HG02970 (cell line): Measurements from ENCODE around the gene DUSP3.

Experiments used
- ATAC-seq: cut with Tn5 transposase; IDR thresholded peaks from one replicate; pipeline ENCODE4 v1.9.1; 2021; ENCODE audit warnings: mild to moderate bottlenecking, moderate library complexity, moderate number of reproducible peaks; ENCODE audit not compliant: unreplicated experiment, low FRiP score

Gene DUSP3

DNA sequence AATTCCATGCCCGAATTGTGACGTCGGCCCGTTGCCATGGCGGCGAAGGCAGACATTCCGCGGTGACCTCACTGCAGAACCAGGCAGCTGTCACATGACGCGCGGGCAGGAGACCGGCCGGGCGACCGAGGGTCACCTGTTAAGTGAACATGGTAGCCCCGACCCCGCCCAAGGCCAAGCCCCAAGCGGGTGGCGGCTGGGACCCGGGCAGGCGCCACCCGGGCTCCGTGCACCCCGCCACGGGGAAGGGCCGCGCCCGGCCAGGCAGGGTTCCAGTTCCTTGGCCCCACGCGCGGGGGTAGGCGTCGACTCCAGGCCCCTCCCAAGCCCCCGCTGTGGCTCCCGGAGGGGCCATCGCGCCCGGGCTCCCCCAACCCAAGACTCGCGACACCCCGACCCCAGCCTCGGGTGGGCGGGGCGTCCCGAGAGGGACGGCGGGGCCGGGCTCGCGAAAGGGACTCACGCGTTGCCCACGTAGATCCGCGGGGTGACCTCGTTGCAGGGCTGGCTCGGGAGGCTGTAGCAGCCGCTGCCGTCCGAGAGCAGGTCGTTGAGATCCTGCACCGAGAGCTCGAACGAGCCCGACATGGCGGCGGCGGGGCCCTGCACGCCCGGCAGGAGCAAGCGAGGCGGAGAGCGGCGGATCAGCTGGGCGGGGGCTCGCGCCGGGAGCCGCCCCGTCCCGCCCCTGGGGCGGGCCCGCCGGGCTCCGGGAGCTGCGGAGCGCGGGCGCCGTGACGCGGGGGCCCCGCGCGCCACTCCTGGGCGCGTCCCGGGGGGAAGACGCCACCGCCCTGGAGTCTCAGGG, at the start of gene DUSP3:
TSS of gene DUSP3 (minus strand) at position 641 of the 808 bp plus-strand sequence. CDS start at position 588, 53 bp downstream.
- peak; percentile 77 for ATAC-seq

- no peak for ATAC-seq
Observed at GRCh38 chr17:43827596-43827995, 48.8 kb upstream of the DUSP3 start.

GRCh38 chr17:43826206-43826605, 47.4 kb upstream of the DUSP3 start:
- ATAC-seq: no peak

GRCh38 chr17:43825567-43825966, 46.8 kb upstream of the DUSP3 start:
- no peak for ATAC-seq

DNA sequence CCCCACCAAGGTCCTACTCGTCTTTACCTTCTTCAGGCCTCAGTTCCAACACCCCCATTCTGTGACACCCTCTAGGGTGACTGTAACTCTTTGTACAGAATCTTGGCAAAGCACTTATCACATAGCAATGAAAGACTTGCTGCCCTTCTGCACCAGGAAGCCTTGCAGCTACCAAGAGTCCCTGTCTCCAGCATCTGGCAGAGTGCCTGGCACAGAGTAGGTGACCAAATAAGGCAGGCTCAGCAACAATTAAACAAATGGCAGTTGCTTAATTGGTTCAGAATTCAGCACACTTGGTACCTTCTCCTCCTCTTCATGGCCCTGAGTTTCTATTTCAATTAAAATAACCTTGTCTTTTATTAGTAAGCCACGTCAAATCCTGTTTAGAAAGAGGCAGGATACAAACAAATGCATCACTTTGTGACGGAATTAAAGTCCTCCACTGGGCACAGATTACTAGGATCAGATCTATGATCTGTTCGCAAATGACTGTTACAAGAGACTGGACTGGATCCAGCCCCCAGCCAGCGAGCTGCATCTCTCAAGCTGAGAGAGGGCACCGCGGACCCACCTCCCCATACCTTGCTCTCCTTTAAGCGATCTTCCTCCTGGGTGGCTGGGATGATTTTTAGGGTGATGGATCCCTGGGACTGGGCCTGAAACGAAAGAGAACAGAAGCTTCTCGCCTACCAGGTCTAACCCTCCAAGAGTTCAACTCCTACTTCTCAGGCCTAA, 44.7 kb upstream of the DUSP3 start:
- no peak for ATAC-seq

- ATAC-seq: no peak
Observed at GRCh38 chr17:43822570-43823190, 43.9 kb upstream of the DUSP3 start.

DNA sequence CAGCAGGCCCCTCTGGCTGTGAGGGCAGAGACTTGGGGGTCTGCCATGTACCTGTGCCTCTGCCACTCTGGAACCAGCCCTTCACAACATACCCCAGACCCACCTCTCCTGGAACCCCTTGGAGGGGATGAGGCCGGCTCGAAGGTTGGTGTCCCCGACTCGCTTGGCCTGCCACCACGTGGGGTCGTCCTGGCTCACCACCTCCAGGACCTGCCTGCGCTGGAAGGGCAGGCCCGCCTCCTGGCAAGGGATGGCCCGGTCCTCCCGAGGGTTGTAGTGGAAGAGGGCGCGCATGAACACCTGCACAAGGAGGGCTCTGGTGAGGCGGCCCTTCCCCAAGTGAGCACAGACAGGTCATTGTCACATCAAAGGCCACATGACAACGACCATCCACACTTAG, 42.0 kb upstream of the DUSP3 start:
- no peak for ATAC-seq

DNA sequence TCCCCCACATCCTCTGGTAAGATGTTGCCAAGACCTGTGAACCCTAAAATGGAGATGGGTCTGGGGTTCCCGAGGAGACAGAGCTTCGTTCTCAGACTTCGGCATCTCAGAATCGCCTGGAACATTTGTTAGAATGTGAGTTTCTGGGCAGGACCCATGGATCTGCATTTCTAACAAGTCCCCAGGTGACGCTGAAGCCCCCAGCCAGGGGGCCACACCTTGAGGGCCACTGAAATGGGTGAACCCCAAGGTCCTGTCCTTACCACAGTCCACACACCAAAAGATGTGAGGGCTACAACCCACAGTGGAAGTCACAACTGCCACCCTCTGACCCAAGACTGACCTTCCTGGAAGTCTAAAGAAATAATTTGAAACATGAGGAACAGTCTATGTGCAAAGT, 40.2 kb upstream of the DUSP3 start:
- ATAC-seq: no peak

- ATAC-seq: no peak
Observed at GRCh38 chr17:43817826-43818225, 39.0 kb upstream of the DUSP3 start.

- no peak for ATAC-seq
Observed at GRCh38 chr17:43816336-43817320, 37.9 kb upstream of the DUSP3 start.

- ATAC-seq: no peak
Observed at GRCh38 chr17:43814714-43815113, 35.9 kb upstream of the DUSP3 start.

DNA sequence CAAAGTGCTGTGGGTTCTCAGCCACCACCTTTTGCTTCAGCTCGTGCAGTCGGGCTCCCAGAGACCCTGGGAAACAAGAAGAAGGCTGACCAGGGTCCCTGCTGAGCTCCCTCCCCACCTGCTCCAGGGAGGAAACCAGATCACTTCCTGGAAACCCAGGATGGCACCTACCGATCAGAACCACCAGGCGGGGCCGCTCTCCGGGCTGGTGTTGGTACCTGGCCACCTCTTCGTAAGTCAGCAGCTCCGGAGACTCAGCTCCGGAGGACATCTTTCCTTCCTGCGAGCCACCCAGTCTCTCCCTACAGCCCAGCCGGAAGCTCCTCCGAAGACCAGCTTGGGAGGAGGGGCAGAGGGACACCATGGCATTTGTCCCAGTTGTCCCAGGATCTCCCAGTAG, 35.2 kb upstream of the DUSP3 start:
- no peak for ATAC-seq

DNA sequence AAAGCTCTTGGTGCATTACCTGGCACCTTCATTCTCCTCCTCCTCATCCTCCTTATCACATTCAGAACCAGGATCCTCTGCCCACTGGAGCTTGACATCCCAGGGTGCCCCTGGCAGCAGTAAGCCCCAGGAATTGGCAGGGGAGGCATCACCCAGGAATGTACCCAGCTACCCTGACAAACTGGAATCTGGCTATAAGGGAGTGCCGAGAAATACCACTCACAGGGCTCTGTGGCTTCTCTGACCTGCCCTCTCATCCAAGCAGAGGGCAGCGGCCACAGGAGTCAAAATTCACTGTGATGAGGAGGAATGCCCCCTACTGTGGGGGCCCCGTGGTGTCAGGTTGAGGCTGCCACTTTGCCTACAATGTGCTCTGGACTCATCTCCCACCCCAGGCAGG, 34.6 kb upstream of the DUSP3 start:
- no peak for ATAC-seq

DNA sequence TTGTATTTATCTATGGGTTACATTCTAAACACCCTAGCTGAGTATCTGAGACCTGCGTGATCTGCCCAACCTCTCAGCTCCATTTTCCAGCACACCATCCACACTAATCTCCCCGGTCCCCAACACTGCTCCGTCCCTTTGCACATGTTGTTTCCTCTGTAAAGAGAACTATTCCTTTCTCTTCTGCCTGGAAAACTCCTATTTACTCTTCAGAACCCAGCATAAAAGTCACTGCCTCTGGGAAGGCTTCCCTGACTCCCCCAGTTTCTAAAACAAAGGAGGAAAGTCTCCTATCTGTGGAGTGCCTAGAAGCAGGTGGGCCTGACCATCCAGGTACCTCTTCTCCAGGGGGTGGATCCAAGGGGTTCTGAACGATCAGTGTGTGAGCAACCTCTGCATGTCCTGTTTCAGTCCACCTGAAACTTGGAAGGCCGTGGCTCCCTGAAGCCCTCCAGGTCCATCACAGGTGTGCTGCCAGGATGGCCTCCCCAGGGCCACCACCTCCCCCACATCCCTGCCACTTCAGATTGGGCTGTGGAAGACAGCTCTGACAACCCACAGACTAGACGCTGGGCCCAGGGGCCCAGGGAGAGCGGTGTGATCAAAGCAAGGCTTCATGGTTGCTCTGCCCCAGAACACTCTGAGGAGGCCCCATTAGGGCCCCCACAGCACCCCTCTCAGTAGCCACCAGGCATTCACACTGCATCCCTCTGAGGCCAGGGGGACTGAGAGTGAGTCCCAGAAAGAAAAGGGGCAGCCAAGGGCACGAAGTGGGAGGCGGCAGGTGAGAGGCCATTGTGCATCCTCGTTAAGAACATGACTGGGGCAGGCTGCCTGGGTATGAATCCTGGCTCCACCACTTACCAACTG, 33.9 kb upstream of the DUSP3 start:
- ATAC-seq: no peak

DNA sequence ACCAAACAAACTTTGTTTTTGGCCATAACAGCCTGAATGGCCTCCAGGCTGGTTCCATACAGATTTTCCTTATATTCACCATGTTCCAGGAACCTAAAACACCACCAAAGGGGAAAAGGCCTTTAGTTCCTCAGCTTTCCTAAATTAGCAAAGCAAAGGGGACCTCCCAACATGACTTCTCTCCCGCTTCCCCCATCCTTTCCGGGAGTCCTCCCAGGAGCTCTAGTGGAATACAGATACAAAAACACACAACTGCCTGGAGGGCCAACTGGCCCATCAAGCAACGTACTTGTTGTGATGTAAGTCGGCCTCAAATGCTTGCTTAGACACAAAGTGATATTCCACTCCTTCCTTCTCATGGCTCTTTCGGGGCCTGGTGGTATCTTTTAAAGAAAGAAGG, 32.0 kb upstream of the DUSP3 start:
- no peak for ATAC-seq

GRCh38 chr17:43810226-43810715, 31.5 kb upstream of the DUSP3 start:
- ATAC-seq: no peak

- no peak for ATAC-seq
Observed at GRCh38 chr17:43809121-43809520, 30.3 kb upstream of the DUSP3 start.

DNA sequence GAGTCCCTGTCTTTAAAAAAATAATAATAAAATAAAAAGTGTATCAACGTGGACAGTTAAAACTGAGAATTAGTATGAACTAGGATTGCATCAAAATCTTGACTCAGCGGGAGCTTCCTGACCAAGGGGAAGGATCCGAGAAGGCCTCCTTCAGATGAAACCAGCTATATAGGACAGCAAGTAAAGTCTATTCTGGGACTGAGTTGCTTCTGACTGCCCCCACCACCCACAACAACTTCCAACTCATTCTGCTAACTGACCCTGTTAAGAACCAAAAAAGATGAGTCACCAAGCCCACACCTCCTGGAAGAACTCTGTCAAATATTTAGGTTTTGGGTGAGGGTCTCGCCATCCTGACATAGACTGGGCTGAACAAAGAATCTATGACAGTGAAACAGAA, 29.3 kb upstream of the DUSP3 start:
- ATAC-seq: no peak

DNA sequence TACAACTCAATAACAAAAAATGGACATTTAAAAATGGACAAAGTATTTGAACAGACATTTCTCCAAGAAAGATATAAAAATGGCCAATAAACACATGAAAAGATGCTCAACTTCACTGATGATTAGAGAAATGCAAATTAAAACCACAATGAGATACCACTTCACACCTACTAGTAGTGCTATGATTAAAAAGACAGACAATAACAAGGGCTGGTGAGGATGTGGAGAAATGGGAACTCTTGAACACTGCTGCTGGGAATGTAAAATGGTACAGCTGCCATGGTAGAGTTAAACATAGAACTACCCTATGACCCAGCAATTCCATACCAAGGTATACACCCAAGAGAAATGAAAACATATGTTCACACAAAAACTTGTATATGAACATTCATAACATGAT, 26.3 kb upstream of the DUSP3 start:
- ATAC-seq: no peak
